Right atrium auricular region (tissue), 2 donors: ENCODE data around the gene TBC1D10A. TPM values are rescaled to one million over a fixed set of nuclear protein-coding genes. Genes with fewer than 3 reads are reported as not detected.

ENCODE experiments used
- DNase-seq: peaks from one replicate; pipeline ENCODE4 v3.0.0-alpha.2; 2019; ENCODE audit warnings: low spot score
- H3K27ac ChIP-seq, 2 donors: fragments of 200-600 bp; sonication (generic); 1 replicate in 1 of 2; 2 replicates in 1 of 2; pipeline ENCODE4 v1.5.1; 2016 to 2019
- H3K27me3 ChIP-seq, 2 donors: fragments of 200-600 bp; sonication (generic); one replicate each; pipeline versions ENCODE4 v1.5.1 to v1.6.0; 2017 to 2019
- H3K36me3 ChIP-seq: fragments of 200-600 bp; sonication (generic); one replicate; pipeline ENCODE4 v1.5.1; 2016
- H3K4me1 ChIP-seq, 2 donors: fragments of 200-600 bp; sonication (generic); one replicate each; pipeline versions ENCODE4 v1.5.1 to v1.6.0; 2017 to 2019
- H3K4me3 ChIP-seq, 2 donors: fragments of 200-600 bp; sonication (generic); 1 replicate in 1 of 2; 2 replicates in 1 of 2; pipeline ENCODE4 v1.5.1; 2017 to 2019; ENCODE audit warnings: mild to moderate bottlenecking in 1 of 2, moderate library complexity in 1 of 2
- H3K9me3 ChIP-seq, 2 donors: fragments of 200-600 bp; sonication (generic); one replicate each; pipeline ENCODE4 v1.5.1; 2019
- CTCF ChIP-seq, 2 donors: fragments of 200-600 bp; sonication (generic); IDR thresholded peaks; one replicate each; pipeline ENCODE4 v1.5.1; 2019; ENCODE audit warnings: antibody characterized with exemption in 2 of 2
- total RNA-seq, 2 donors: library from RNA; depleted of rRNA; stranded (reverse); fragments of >200 nt; gene quantifications; one replicate each; pipeline ENCODE4 v1.1.0, GENCODE V29; 2016

Gene TBC1D10A
- total RNA-seq, 2 donors from 2014 or later: 5.9 to 9.3 TPM

- H3K36me3 ChIP-seq: peaks cover 10% of the 10 kb centered on the region
- no peaks in the 10 kb centered on the region for H3K27me3 ChIP-seq
- H3K27ac ChIP-seq: peak overlapping the region; percentile 75 to 79
- no peak for DNase-seq
- H3K4me1 ChIP-seq: peaks cover 2 to 100% of the 10 kb centered on the region in 2 donors
- TF ChIP-seq CTCF (IDR thresholded peaks at IDR 0.05): no peak
- H3K4me3 ChIP-seq: no peak overlapping the region
- H3K9me3 ChIP-seq: no peaks in the 10 kb centered on the region
These were observed 20.1 kb downstream of the TBC1D10A start for GRCh38 chr22:30306627-30307011.

- Histone ChIP-seq H3K4me3 (no peak overlapping the region), H3K4me1 (peaks cover 2 to 100% of the 10 kb centered on the region in 2 donors), H3K27ac (peak overlapping the region; percentile 75 to 79), H3K27me3 (no peaks in the 10 kb centered on the region), H3K36me3 (peaks cover 11% of the 10 kb centered on the region), H3K9me3 (no peaks in the 10 kb centered on the region)
- TF ChIP-seq CTCF (IDR thresholded peaks at IDR 0.05): no peak
- DNase-seq: no peak
These were observed 20.7 kb downstream of the TBC1D10A start for GRCh38 chr22:30305906-30306626.

- TF ChIP-seq CTCF (IDR thresholded peaks at IDR 0.05): no peak
- no peak overlapping the region for H3K4me3 ChIP-seq
These were observed 21.2 kb downstream of the TBC1D10A start for GRCh38 chr22:30305519-30305905.

GRCh38 chr22:30304495-30305244 is 22.1 kb downstream of the TBC1D10A start:
- H3K4me3 ChIP-seq: no peak overlapping the region
- no peak for DNase-seq
- no peak for TF ChIP-seq CTCF (IDR thresholded peaks at IDR 0.05)

More at GRCh38 chr22:30305519-30305905, 21.2 kb downstream of the TBC1D10A start:
- peak; percentile 89 for DNase-seq
- H3K9me3 ChIP-seq: no peaks in the 10 kb centered on the region
- peaks cover 17% of the 10 kb centered on the region for H3K36me3 ChIP-seq
- peaks cover 0 to 100% of the 10 kb centered on the region in 2 donors for H3K4me1 ChIP-seq
- H3K27ac ChIP-seq: peak overlapping the region; percentile 75 to 79
- no peaks in the 10 kb centered on the region for H3K27me3 ChIP-seq

GRCh38 chr22:30302810-30303138 is 24.0 kb downstream of the TBC1D10A start:
- Histone ChIP-seq H3K9me3 (no peaks in the 10 kb centered on the region), H3K4me1 (peaks cover 0 to 74% of the 10 kb centered on the region in 2 donors), H3K4me3 (no peak overlapping the region), H3K27me3 (no peaks in the 10 kb centered on the region), H3K36me3 (peaks cover 35% of the 10 kb centered on the region), H3K27ac (peak overlapping the region; percentile 75 to 79)
- no peak for DNase-seq
- no peak for TF ChIP-seq CTCF (IDR thresholded peaks at IDR 0.05)

More at GRCh38 chr22:30304495-30305244, 22.1 kb downstream of the TBC1D10A start:
- Histone ChIP-seq H3K27ac (peak overlapping the region; percentile 75 to 79), H3K27me3 (no peaks in the 10 kb centered on the region), H3K9me3 (no peaks in the 10 kb centered on the region), H3K4me1 (peaks cover 0 to 93% of the 10 kb centered on the region in 2 donors), H3K36me3 (peaks cover 17% of the 10 kb centered on the region)
